OCI-LY7 (cell line): ENCODE measurements around the gene IGF2.

Source experiments
- EZH2phosphoT487 ChIP-seq: fragments of 200-600 bp; sonication (generic); IDR thresholded peaks from 2 replicates; pipeline ENCODE4 v1.6.1; 2018; ENCODE audit warnings: low read depth, borderline replicate concordance, mild to moderate bottlenecking, mixed run types, antibody characterized with exemption, low read length, moderate library complexity, mixed read lengths
- TF ChIP-seq, protein P1 (sequence below): fragments of 200-600 bp; sonication (generic); conservative IDR thresholded peaks from 2 replicates; pipeline ENCODE4 v1.5.1; 2014; ENCODE audit warnings: mild to moderate bottlenecking, antibody characterized with exemption, low read length, moderate library complexity, mixed read lengths

- TF ChIP-seq, protein P1, sequence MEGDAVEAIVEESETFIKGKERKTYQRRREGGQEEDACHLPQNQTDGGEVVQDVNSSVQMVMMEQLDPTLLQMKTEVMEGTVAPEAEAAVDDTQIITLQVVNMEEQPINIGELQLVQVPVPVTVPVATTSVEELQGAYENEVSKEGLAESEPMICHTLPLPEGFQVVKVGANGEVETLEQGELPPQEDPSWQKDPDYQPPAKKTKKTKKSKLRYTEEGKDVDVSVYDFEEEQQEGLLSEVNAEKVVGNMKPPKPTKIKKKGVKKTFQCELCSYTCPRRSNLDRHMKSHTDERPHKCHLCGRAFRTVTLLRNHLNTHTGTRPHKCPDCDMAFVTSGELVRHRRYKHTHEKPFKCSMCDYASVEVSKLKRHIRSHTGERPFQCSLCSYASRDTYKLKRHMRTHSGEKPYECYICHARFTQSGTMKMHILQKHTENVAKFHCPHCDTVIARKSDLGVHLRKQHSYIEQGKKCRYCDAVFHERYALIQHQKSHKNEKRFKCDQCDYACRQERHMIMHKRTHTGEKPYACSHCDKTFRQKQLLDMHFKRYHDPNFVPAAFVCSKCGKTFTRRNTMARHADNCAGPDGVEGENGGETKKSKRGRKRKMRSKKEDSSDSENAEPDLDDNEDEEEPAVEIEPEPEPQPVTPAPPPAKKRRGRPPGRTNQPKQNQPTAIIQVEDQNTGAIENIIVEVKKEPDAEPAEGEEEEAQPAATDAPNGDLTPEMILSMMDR: no peak
- TF ChIP-seq EZH2phosphoT487: no peak
Measured at GRCh38 chr11:2091786-2092463, 47.3 kb downstream of the IGF2 start.
